Effector CD8-positive, alpha-beta T cell (primary cell): ENCODE data around the gene C11orf68.

ENCODE experiments used
- DNase-seq: peaks from one replicate; lab custom pipeline; 2025; lab: John Stamatoyannopoulos, UW

The C11orf68 gene

DNA sequence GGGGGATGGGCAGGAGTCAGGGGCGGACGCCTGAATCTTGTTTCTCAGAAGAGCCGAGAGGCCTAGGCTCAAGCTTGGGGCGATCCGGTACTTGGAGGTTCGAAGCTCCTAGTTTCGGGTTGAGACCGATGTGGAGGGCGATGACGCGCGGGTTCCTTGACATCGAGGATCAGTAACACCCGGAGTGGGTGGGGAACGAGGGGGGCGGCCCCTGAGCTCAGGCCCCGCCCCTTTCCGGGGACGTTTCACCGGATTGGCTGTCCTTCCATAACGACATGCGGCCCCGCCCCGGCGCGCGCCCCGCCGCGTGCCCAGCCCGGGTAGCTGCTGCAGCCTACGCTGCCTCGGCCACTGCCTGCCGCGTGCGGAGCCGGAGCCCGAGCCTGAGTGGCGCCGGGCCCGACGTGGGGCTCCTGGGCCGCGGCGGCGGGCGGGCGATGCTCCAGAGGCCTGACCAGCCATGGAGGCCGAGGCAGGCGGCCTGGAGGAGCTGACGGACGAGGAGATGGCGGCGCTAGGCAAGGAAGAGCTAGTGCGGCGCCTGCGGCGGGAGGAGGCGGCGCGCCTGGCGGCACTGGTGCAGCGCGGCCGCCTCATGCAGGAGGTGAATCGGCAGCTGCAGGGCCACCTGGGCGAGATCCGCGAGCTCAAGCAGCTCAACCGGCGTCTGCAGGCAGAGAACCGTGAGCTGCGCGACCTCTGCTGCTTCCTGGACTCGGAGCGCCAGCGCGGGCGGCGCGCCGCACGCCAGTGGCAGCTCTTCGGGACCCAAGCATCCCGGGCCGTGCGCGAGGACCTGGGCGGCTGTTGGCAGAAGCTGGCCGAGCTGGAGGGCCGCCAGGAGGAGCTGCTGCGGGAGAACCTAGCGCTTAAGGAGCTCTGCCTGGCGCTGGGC is 28.3 kb downstream of the C11orf68 start, which contains the start of gene CCDC85B:
Gene CCDC85B (plus strand): TSS at position 350 of the 895 bp plus-strand sequence. CDS start 111 bp downstream, at position 461.
- DNase-seq = peak; percentile 97

DNA sequence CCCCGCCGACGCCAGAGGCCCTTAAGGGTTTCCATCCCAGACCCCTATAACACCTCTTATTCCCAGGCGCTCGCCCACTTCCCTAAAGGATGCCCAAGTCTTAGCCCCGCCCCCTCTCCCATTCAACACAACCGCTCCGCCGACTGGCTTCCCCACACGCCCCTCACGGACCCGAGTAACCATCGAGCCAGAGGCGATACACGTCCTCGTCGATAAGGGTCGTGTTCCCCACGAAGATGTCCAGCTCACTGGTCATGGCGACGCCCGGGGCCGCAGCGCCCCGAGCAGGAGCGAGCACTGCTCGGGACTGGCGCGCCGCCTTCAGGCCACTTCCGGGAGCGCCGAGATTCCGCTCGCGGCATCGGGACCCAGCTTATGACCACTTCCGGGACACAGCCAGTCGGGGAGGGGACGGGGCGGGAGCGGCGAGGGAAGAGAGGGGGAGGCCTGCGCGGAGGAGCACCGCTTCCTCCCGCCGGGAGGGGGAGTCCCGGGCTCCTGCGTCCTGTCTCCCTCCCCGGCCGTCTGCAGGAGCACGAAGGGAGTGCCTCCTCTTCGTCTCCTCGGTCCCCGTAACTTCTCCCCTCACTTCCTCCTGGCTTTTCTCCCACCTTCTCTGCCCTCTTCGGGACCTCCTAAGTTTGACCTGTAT is 30.6 kb downstream of the C11orf68 start, which contains the start of gene FIBP:
Gene FIBP (minus strand): TSS at position 309 of the 652 bp plus-strand sequence. CDS start 53 bp downstream, at position 256.
- DNase-seq = peak; percentile 90

DNA sequence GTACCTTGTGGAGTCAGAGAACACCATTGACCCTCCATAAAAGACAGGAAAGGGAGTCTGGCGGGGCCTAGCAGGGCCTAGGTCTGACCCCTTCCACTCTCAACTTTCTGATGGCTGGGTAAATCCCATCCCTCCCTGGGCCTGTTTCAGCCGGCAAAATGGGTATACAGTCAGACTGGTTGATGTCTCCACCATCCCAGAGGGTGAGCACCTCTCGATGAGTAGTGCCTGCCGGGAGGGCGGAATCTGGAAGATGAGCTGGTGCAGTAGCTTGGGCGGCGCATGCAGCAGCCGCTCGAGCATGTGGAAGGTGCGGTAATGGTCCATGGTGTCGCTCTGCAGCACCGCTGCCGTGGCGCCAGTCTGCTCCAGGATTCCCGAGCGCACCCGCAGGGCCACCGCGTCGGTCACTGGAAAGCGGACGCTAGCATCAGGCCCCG is 31.1 kb downstream of the C11orf68 start:
- DNase-seq = no peak

DNA sequence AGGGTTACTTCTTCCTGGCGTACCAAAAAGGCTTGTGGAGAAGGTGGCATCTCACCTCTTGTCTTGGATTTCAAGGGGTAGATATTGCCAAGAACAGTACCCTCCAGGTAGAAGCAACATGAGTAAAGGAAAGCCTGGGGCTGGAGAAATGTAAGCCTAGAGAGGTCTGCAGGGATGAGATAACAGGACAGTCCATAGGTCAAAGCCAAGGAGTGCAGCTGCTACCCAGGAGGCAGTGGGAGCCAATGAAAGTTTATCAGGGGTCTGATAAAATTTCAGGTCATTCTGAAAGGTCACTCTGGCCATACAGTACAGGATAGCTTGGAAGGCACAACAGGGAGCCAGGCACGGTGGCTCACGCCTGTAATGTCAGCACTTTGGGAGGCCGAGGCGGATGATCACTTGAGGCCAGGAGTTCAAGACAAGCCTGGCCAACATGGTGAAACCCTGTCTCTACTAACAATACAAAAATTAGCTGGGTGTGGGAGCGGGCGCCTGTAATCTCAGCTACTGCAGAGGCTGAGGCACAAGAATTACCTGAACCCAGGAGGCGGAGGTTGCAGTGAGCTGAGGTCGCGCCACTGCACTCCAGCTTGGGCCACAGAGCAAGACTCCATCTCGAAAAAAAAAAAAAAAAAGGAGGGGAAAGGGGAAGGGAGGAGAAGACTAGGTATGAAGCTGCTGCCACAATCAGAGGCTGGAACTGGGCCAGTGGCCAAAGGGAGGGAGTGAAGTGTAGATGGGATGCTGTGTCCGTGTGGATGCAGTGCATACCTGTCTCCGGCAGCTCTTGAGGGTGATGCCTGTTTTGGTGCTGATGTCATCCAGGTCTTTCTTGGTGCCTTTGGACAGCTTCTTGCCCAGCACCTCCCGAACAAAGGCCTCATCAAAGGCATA is 31.8 kb downstream of the C11orf68 start:
- DNase-seq = no peak

- no peak for DNase-seq
These were observed 32.9 kb downstream of the C11orf68 start for GRCh38 chr11:65885808-65886536.

DNA sequence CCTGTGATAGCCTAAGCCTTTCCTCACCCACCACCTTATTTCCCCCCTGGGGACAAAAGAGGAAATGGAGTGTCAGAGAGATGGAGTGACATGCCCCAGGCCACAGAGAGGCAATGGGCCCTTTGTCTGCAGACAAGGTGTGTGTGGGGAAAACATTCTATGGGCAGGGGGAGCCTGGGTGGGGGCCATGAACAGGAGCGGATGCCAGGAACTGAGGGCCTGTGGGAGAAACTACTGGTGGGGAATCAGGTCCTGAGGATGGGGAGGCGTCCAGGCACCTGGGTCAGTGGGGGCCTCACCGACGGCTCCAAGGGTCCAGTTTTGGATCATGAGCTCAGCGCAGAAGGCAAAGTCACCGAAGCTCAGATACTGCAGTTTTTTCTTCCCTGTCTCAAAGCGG is 33.6 kb downstream of the C11orf68 start:
- DNase-seq = no peak

DNA sequence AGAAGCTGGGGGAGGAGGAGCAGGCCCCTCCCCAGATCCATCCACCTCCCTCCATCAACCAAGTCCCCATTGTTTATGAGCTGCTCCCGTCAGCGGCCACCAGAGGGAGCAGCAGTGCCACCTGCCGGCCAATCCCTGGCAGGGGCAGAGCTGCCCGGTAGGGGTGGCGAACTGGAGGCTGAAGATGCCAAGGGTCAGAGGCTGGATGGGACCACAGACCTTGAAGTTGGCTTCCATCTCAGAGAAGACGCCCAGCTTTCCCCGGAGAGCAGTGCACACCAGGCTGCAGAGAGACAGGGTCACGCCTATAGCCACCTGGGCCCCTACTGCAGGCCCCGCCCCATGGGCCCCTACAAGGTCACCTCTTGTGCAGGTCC is 34.2 kb downstream of the C11orf68 start:
- DNase-seq = peak; percentile 71

GRCh38 chr11:65883786-65884715 is 34.8 kb downstream of the C11orf68 start:
- no peak for DNase-seq

- DNase-seq = no peak
These were observed 35.7 kb downstream of the C11orf68 start for GRCh38 chr11:65883058-65883761.

DNA sequence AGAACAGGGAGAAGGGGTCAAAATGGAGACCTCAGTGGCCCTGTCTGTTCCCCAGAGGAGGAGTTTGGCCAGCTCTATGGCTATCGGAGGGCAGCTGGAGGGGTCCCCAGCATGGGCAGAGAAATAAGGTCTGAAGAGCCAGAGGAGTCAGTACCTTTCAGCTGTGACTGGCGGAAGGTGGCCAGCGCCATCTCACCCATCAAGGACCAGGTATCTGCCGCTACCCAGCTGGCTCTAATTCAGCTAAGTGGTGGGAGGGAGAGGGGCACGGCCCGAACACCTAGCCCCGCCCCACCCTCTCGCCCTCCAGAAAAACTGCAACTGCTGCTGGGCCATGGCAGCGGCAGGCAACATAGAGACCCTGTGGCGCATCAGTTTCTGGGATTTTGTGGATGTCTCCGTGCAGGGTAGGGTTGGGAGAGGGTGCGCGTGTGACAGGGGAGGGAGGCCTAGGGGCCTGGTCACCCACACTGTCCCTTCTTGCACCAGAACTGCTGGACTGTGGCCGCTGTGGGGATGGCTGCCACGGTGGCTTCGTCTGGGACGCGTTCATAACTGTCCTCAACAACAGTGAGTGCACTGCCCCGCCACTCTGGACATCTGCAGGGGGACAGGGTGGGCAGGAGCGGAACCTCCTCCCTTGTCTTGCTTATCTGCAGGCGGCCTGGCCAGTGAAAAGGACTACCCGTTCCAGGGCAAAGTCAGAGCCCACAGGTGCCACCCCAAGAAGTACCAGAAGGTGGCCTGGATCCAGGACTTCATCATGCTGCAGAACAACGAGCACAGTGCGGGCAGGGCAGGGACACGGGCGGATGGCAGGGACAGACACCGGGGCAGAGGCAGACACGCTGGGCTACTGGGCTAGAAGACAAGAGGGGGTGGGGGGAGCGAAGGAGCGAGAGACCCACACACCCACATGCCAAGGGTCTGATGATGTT is 36.5 kb downstream of the C11orf68 start:
- no peak for DNase-seq

- DNase-seq = no peak
These were observed 37.9 kb downstream of the C11orf68 start for GRCh38 chr11:65880844-65881421.

GRCh38 chr11:65880027-65880426 is 38.8 kb downstream of the C11orf68 start:
- DNase-seq = no peak

DNA sequence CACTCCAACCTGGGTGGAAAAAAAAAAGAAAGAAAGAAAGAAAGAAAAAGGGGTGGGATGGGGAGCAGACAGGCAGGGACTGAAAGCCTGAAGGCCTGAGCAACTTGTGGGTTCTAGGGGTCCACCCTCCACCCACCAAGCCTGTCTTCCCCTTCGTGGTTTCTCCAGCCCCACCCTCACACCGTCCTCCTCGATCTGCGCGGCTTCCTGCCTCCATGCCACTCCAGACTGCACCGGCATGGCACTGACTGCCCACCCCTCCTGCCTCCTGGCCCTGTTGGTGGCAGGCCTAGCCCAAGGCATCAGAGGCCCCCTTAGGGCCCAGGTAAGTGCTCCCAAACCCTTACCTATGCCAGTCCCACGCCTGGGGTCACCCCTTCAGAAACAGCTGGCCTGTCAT is 39.2 kb downstream of the C11orf68 start, which contains the start of gene CTSW:
Gene CTSW (plus strand): TSS at position 221 of the 400 bp plus-strand sequence. CDS start 18 bp downstream, at position 239.
- peak; percentile 26 for DNase-seq

GRCh38 chr11:65873318-65874156 is 45.3 kb downstream of the C11orf68 start:
- DNase-seq = peak; percentile 94

- DNase-seq = no peak
These were observed 46.1 kb downstream of the C11orf68 start, which contains the start of gene EFEMP2 for GRCh38 chr11:65872586-65873317. Gene EFEMP2 (minus strand): TSS chr11:65872800. CDS start chr11:65872354, 446 bp downstream.
